Stimulated activated effector memory CD8-positive, alpha-beta T cell treated with anti-CD3 and anti-CD28 coated beads, Interleukin-12 subunit alpha, Interleukin-12 subunit beta, amount 100 ng/mL, for 72 hours (primary cell): ENCODE data around the gene SHISA8.

Experiments
- ATAC-seq: fragments of 150-1000 bp; cut with Tn5 transposase; 2 replicates; pipeline ENCODE4 v1.10.0; 2021
- DNase-seq, 2 donors: peaks; one replicate each; pipeline ENCODE4 v3.0.0; 2021 to 2022; ENCODE audit warnings: low spot score in 2 of 2
- H3K27ac Mint-ChIP-seq: one replicate; pipeline ENCODE4 v1.8.0; 2022; ENCODE audit warnings: mild to moderate bottlenecking, mixed read lengths
- H3K36me3 Mint-ChIP-seq: one replicate; pipeline ENCODE4 v1.8.0; 2022; ENCODE audit warnings: mild to moderate bottlenecking, mixed read lengths
- H3K4me1 Mint-ChIP-seq: one replicate; pipeline ENCODE4 v1.8.0; 2022; ENCODE audit warnings: mixed read lengths
- H3K4me3 Mint-ChIP-seq: one replicate; pipeline ENCODE4 v1.8.0; 2022; ENCODE audit warnings: mild to moderate bottlenecking, mixed read lengths
- H3K9me3 Mint-ChIP-seq: one replicate; pipeline ENCODE4 v1.8.0; 2022; ENCODE audit warnings: mixed read lengths

SHISA8 gene

GRCh38 chr22:41922940-41923594 lies 8.2 kb upstream of the SHISA8 start:
- DNase-seq (no peak), ATAC-seq (no peak)
- Mint-ChIP-seq H3K36me3 (peaks cover 14% of the 10 kb centered on the region), H3K4me1 (peaks cover 31% of the 10 kb centered on the region), H3K4me3 (no peak overlapping the region), H3K27ac (no peak overlapping the region), H3K9me3 (no peaks in the 10 kb centered on the region)

- ATAC-seq (no peak), DNase-seq (no peak)
- H3K36me3 Mint-ChIP-seq = peaks cover 8% of the 10 kb centered on the region
- H3K9me3 Mint-ChIP-seq = no peaks in the 10 kb centered on the region
- H3K4me3 Mint-ChIP-seq = no peak overlapping the region
- peaks cover 23% of the 10 kb centered on the region for H3K4me1 Mint-ChIP-seq
- H3K27ac Mint-ChIP-seq = no peak overlapping the region
These were observed 7.5 kb upstream of the SHISA8 start for GRCh38 chr22:41922328-41922727.

GRCh38 chr22:41920271-41920976 lies 5.5 kb upstream of the SHISA8 start:
- Mint-ChIP-seq H3K36me3 (peaks cover 8% of the 10 kb centered on the region), H3K4me3 (peak overlapping the region; percentile 63), H3K27ac (peak overlapping the region; percentile 37), H3K9me3 (no peaks in the 10 kb centered on the region), H3K4me1 (peaks cover 21% of the 10 kb centered on the region)
- DNase-seq (no peak), ATAC-seq (no peak)

- H3K9me3 Mint-ChIP-seq = no peaks in the 10 kb centered on the region
- H3K4me1 Mint-ChIP-seq = peaks cover 17% of the 10 kb centered on the region
- H3K4me3 Mint-ChIP-seq = peak overlapping the region; percentile 63
- ATAC-seq (peak; percentile 51), DNase-seq (no peak)
- H3K36me3 Mint-ChIP-seq = peaks cover 8% of the 10 kb centered on the region
- peak overlapping the region; percentile 37 for H3K27ac Mint-ChIP-seq
These were observed 4.7 kb upstream of the SHISA8 start for GRCh38 chr22:41919357-41920224.

- no peaks in the 10 kb centered on the region for H3K9me3 Mint-ChIP-seq
- H3K36me3 Mint-ChIP-seq = peaks cover 9% of the 10 kb centered on the region
- ATAC-seq (no peak), DNase-seq (no peak)
- H3K4me3 Mint-ChIP-seq = peak overlapping the region; percentile 63
- peaks cover 21% of the 10 kb centered on the region for H3K4me1 Mint-ChIP-seq
- no peak overlapping the region for H3K27ac Mint-ChIP-seq
These were observed 3.3 kb upstream of the SHISA8 start for GRCh38 chr22:41917903-41918791.

GRCh38 chr22:41917375-41917902 lies 2.6 kb upstream of the SHISA8 start:
- Mint-ChIP-seq H3K36me3 (peaks cover 12% of the 10 kb centered on the region), H3K27ac (no peak overlapping the region), H3K9me3 (no peaks in the 10 kb centered on the region), H3K4me1 (peaks cover 28% of the 10 kb centered on the region), H3K4me3 (no peak overlapping the region)
- ATAC-seq = no peak
- no peak for DNase-seq

- DNase-seq = no peak
- H3K9me3 Mint-ChIP-seq = no peaks in the 10 kb centered on the region
- peaks cover 31% of the 10 kb centered on the region for H3K4me1 Mint-ChIP-seq
- ATAC-seq = no peak
- H3K36me3 Mint-ChIP-seq = peaks cover 18% of the 10 kb centered on the region
- H3K4me3 Mint-ChIP-seq = no peak overlapping the region
- no peak overlapping the region for H3K27ac Mint-ChIP-seq
These were observed 2.0 kb upstream of the SHISA8 start for GRCh38 chr22:41916745-41917358.

- Mint-ChIP-seq H3K4me3 (peak overlapping the region; percentile 51), H3K36me3 (peaks cover 25% of the 10 kb centered on the region), H3K27ac (no peak overlapping the region), H3K4me1 (peaks cover 39% of the 10 kb centered on the region), H3K9me3 (no peaks in the 10 kb centered on the region)
- DNase-seq (no peak), ATAC-seq (no peak)
These were observed 1.1 kb upstream of the SHISA8 start for GRCh38 chr22:41915786-41916493.

- ATAC-seq (peak; percentile 1), DNase-seq (no peak)
- Mint-ChIP-seq H3K4me1 (peaks cover 33% of the 10 kb centered on the region), H3K36me3 (peaks cover 25% of the 10 kb centered on the region), H3K27ac (no peak overlapping the region), H3K4me3 (peak overlapping the region; percentile 51), H3K9me3 (no peaks in the 10 kb centered on the region)
These were observed 251 bp downstream of the SHISA8 start for GRCh38 chr22:41914611-41915034.

- Mint-ChIP-seq H3K36me3 (peaks cover 30% of the 10 kb centered on the region), H3K27ac (no peak overlapping the region), H3K9me3 (no peaks in the 10 kb centered on the region), H3K4me1 (peaks cover 39% of the 10 kb centered on the region), H3K4me3 (peak overlapping the region; percentile 61)
- DNase-seq (no peak), ATAC-seq (no peak)
These were observed 886 bp downstream of the SHISA8 start for GRCh38 chr22:41913842-41914534.

- peak overlapping the region; percentile 58 for H3K27ac Mint-ChIP-seq
- ATAC-seq (no peak), DNase-seq (no peak)
- peaks cover 47% of the 10 kb centered on the region for H3K4me1 Mint-ChIP-seq
- H3K9me3 Mint-ChIP-seq = no peaks in the 10 kb centered on the region
- peaks cover 37% of the 10 kb centered on the region for H3K36me3 Mint-ChIP-seq
- H3K4me3 Mint-ChIP-seq = peak overlapping the region; percentile 61
These were observed 1.7 kb downstream of the SHISA8 start for GRCh38 chr22:41913040-41913719.

GRCh38 chr22:41912338-41913039 lies 2.4 kb downstream of the SHISA8 start:
- H3K4me3 Mint-ChIP-seq = peak overlapping the region; percentile 61
- H3K27ac Mint-ChIP-seq = peak overlapping the region; percentile 58
- no peak for ATAC-seq
- peaks cover 54% of the 10 kb centered on the region for H3K4me1 Mint-ChIP-seq
- peaks cover 41% of the 10 kb centered on the region for H3K36me3 Mint-ChIP-seq
- no peaks in the 10 kb centered on the region for H3K9me3 Mint-ChIP-seq
- no peak for DNase-seq
